ENCODE measurements around the gene ENTPD8.
A peak's percentile ranks its signal among the peaks of the same experiment; 100 is the strongest.

ENTPD8 gene

GRCh38 chr9:137447722-137448601 is 6.8 kb upstream of the ENTPD8 start:
- DNase-seq (ENCODE audit: low read depth in 2 of 2) = no peak

DNA sequence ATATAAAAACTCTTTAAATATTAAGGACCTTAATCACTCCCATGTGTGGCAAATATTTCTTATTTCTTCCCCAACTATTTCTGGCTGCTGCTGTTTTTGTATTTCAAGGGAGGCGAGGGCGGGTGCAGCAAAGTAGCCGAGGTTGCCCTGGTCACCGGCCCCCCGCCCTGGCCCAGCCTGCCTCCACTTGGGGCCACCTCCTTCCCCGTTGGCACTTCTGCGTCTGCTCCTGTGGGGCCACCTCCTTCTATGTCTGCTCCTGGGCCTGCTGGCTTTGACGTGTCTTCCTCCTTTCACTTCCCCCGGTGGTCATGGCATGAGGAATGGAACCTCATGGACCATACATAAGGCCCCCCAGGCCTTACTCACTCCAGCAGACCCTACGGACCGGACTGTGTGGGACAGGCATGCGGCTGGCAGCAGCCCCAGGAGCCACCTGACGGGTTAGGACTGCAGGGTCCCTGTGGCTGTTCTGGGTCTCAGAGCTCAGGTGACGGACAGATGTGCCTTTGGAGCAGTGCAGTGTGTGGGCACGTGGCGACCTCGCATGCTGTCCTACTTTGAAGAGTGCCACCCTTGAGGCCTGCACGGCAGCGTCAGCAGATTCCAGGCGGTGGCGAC is 5.8 kb upstream of the ENTPD8 start:
- DNase-seq (ENCODE audit: low read depth in 2 of 2) = no peak

DNA sequence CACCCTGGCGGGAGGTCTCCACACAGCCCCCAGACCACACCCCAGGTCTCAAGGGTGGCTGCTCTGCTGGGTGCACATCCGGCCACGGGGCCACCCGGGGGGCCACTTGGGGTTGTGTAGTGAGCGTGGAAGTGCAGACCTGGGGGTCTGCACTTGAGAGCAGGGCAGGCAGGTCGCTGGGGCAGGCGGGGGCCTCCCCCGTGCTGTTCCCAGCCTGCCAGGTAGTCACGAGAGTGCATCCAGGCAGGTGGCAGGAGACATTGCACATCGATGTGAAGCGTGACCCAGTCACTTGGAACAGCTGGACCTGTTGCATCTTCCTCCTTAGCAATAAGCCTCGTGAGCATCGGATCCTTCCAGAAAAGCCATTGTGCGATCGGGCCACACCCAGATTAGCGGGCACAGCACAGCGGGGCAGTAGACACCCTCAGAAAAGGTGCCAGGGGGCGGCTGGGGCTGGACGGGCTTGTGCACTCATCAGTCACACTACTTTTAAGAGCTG is 4.8 kb upstream of the ENTPD8 start:
- DNase-seq (ENCODE audit: low read depth in 2 of 2) = no peak

- peak; percentile 66 to 86 for DNase-seq (ENCODE audit: low read depth in 2 of 2)
Observed at GRCh38 chr9:137445275-137445807, 4.2 kb upstream of the ENTPD8 start.

GRCh38 chr9:137444106-137444790 is 3.1 kb upstream of the ENTPD8 start:
- DNase-seq (ENCODE audit: low read depth in 2 of 2) = no peak

- no peak for DNase-seq (ENCODE audit: low read depth in 2 of 2)
Observed at GRCh38 chr9:137441935-137442321, 771 bp upstream of the ENTPD8 start.

DNA sequence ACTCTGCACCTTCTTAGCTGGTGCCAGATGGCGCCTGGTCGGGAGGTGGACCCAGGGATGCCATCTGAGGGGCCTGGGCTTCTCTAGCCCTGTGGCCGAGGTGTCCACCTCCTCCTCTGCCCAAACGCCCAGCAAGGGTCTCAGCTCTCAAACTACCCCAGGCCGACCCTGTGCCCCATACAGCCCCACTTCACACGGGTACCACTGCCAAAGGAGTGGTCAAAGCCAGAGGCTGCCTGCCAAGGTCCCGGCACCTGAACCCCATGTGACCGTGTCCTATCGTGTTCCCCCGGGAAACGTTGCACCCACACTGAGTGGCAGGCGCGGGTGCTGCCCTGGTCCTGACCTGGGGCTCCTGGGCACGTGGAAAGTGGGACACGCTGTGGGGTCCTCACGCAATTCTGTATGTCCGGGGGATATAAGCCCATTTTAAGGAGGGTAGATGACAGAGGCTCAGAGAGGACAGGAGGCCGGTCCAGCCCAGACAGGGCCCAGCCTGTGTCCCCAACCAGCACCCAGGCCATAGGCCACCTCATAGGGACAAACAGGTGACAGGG is 1.9 kb downstream of the ENTPD8 start:
- no peak for DNase-seq (ENCODE audit: low read depth in 2 of 2)

- DNase-seq (ENCODE audit: low read depth in 2 of 2) = no peak
Observed at GRCh38 chr9:137438591-137439157, 2.5 kb downstream of the ENTPD8 start.

- no peak for DNase-seq (ENCODE audit: low read depth in 2 of 2)
Observed at GRCh38 chr9:137437691-137438590, 3.2 kb downstream of the ENTPD8 start.

- no peak for DNase-seq (ENCODE audit: low read depth in 2 of 2)
Observed at GRCh38 chr9:137436761-137437600, 4.2 kb downstream of the ENTPD8 start.

- DNase-seq (ENCODE audit: low read depth in 2 of 2) = no peak
Observed at GRCh38 chr9:137435980-137436760, 5.0 kb downstream of the ENTPD8 start.

- no peak for DNase-seq (ENCODE audit: low read depth in 2 of 2)
Observed at GRCh38 chr9:137435381-137435891, 5.7 kb downstream of the ENTPD8 start.

DNA sequence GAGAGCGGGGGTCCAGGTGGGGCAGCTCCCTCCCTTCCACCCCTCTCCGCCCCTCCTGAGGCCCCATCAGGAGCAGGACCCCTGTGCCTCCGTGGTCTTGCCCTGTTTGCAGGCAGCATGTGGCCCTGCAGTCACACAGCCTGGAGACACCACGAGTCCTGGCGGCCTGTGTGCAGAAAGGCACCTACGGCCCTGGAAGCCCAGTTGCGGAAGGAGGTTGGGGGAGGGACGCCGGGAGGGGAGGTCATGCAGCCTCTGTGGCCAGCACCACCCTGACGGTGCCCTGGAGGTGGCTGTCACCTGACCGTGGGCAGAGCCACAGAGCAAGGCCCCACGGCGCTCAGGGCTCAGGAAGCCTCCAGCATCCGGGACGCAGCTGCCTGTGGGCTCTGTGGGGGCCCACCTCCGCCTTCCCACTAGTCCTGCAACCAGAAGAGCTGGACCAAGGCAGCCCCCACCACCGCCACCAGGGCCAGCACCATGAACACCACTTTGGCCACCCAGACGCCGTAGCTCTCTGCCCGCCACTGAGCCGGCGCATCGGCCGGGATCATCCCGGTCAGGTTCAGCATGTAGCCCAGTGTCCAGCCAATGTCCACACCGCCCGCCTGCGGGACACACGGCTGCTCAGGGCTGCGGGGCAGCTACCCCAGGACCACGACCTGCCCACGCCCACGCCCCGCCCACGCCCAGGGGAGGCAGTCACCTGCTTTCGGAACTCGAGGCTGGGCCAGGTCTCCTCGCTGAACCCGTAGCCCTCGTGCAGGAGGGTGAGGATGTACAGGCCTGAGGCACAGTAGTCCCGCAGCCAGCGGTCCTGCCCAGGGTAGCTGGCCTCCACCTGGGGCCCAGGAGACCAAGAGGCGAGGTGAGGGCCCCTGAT is 6.4 kb downstream of the ENTPD8 start:
- DNase-seq (ENCODE audit: low read depth in 2 of 2) = no peak

DNA sequence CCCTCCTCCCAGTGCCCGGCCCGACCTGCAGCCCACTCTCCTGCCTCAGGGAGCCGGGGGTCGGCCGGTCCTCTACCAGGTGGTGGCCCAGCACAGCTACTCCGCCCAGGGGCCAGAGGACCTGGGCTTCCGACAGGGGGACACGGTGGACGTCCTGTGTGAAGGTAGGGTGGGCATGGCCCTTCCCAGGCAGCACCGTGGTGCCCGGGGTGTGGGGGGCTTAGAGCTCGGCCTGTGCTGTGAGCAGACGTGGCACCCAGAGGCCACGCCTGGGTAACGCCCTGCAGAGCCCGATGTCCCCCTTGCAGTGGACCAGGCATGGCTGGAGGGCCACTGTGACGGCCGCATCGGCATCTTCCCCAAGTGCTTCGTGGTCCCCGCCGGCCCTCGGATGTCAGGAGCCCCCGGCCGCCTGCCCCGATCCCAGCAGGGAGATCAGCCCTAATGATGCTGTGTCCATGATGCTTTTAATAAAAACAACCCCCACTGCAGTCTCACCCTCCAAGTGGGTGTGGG is 7.2 kb downstream of the ENTPD8 start:
- DNase-seq (ENCODE audit: low read depth in 2 of 2) = no peak

GRCh38 chr9:137433349-137433915 is 7.7 kb downstream of the ENTPD8 start:
- no peak for DNase-seq (ENCODE audit: low read depth in 2 of 2)

DNA sequence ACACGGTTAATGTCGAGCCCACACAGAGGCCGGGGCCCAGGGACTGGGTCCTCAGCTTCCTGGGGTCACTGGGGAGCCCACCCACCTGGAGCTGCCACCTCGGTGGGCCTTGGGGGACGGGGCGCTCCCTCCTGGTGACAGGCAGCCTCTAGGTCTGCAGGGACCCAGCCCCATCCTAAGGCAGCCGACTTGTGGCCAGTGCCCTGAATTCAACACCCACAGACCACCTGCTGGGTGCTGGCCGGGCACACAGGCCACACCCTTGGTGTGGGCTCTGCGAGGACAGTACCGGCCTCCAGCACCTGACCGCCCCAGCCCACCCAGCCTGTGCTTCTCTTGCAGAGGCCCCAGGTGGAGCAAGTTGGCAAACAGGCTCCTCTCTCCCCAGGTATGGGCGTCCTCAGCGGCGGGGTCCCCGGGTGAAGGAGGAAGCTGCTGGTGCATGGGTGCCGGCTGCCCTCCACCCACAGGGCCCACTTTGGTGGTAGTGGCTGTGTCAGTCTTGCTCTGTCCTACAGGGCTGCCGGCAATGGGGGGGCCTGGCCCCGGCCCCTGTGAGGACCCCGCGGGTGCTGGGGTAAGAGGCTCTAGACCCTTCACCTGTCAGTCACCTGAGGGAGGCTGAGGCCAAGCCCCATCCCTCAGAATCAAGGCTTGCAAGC is 8.3 kb downstream of the ENTPD8 start:
- no peak for DNase-seq (ENCODE audit: low read depth in 2 of 2)
